Measurements from ENCODE around the gene MAB21L3.

MAB21L3 gene

GRCh38 chr1:116127123-116127847 lies 16.1 kb downstream of the MAB21L3 start:
- Histone ChIP-seq H3K27me3 (replicated peaks; ENCODE audit: control insufficient read depth, insufficient read depth, low read length) (peaks cover 5% of the 10 kb centered on the region), H3K4me1 (ENCODE audit: control insufficient read depth, insufficient read depth, low read length) (peaks cover 16% of the 10 kb centered on the region), H3K4me3 (ENCODE audit: low read length) (no peak overlapping the region), H3K36me3 (ENCODE audit: control insufficient read depth, insufficient read depth, low read length, severe bottlenecking) (no peaks in the 10 kb centered on the region), H3K9me3 (ENCODE audit: control insufficient read depth, low read length) (no peaks in the 10 kb centered on the region), H3K9ac (ENCODE audit: low read length) (no peak overlapping the region)
- DNase-seq (ENCODE audit: low read depth), result no peak

- H3K9me3 ChIP-seq (ENCODE audit: control insufficient read depth, low read length), result no peaks in the 10 kb centered on the region
- peaks cover 9% of the 10 kb centered on the region for H3K4me1 ChIP-seq (ENCODE audit: control insufficient read depth, insufficient read depth, low read length)
- peaks cover 5% of the 10 kb centered on the region for H3K27me3 ChIP-seq (replicated peaks; ENCODE audit: control insufficient read depth, insufficient read depth, low read length)
- no peak overlapping the region for H3K9ac ChIP-seq (ENCODE audit: low read length)
- no peaks in the 10 kb centered on the region for H3K36me3 ChIP-seq (ENCODE audit: control insufficient read depth, insufficient read depth, low read length, severe bottlenecking)
- no peak for DNase-seq (ENCODE audit: low read depth)
- no peak overlapping the region for H3K4me3 ChIP-seq (ENCODE audit: low read length)
Observed at GRCh38 chr1:116127848-116128540, 16.8 kb downstream of the MAB21L3 start.

- H3K9me3 ChIP-seq (ENCODE audit: control insufficient read depth, low read length), result no peaks in the 10 kb centered on the region
- DNase-seq (ENCODE audit: low read depth), result no peak
- peaks cover 5% of the 10 kb centered on the region for H3K27me3 ChIP-seq (replicated peaks; ENCODE audit: control insufficient read depth, insufficient read depth, low read length)
- H3K4me3 ChIP-seq (ENCODE audit: low read length), result no peak overlapping the region
- no peak overlapping the region for H3K9ac ChIP-seq (ENCODE audit: low read length)
- peaks cover 3% of the 10 kb centered on the region for H3K4me1 ChIP-seq (ENCODE audit: control insufficient read depth, insufficient read depth, low read length)
- H3K36me3 ChIP-seq (ENCODE audit: control insufficient read depth, insufficient read depth, low read length, severe bottlenecking), result no peaks in the 10 kb centered on the region
Observed at GRCh38 chr1:116128664-116129063, 17.5 kb downstream of the MAB21L3 start.

- no peaks in the 10 kb centered on the region for H3K4me1 ChIP-seq (ENCODE audit: control insufficient read depth, insufficient read depth, low read length)
- no peak for DNase-seq (ENCODE audit: low read depth)
- no peak overlapping the region for H3K4me3 ChIP-seq (ENCODE audit: low read length)
- H3K9me3 ChIP-seq (ENCODE audit: control insufficient read depth, low read length), result no peaks in the 10 kb centered on the region
- H3K9ac ChIP-seq (ENCODE audit: low read length), result no peak overlapping the region
- H3K27me3 ChIP-seq (replicated peaks; ENCODE audit: control insufficient read depth, insufficient read depth, low read length), result peaks cover 5% of the 10 kb centered on the region
- no peaks in the 10 kb centered on the region for H3K36me3 ChIP-seq (ENCODE audit: control insufficient read depth, insufficient read depth, low read length, severe bottlenecking)
Observed at GRCh38 chr1:116129537-116129936, 18.3 kb downstream of the MAB21L3 start.

GRCh38 chr1:116130356-116130755 lies 19.2 kb downstream of the MAB21L3 start:
- no peak for DNase-seq (ENCODE audit: low read depth)

GRCh38 chr1:116131170-116131569 lies 20.0 kb downstream of the MAB21L3 start:
- Histone ChIP-seq H3K36me3 (ENCODE audit: control insufficient read depth, insufficient read depth, low read length, severe bottlenecking) (no peaks in the 10 kb centered on the region), H3K9ac (ENCODE audit: low read length) (no peak overlapping the region), H3K4me3 (ENCODE audit: low read length) (no peak overlapping the region), H3K27me3 (replicated peaks; ENCODE audit: control insufficient read depth, insufficient read depth, low read length) (peaks cover 3% of the 10 kb centered on the region), H3K4me1 (ENCODE audit: control insufficient read depth, insufficient read depth, low read length) (no peaks in the 10 kb centered on the region), H3K9me3 (ENCODE audit: control insufficient read depth, low read length) (no peaks in the 10 kb centered on the region)
- DNase-seq (ENCODE audit: low read depth), result no peak

More at GRCh38 chr1:116130356-116130755, 19.2 kb downstream of the MAB21L3 start:
- H3K9ac ChIP-seq (ENCODE audit: low read length), result no peak overlapping the region
- H3K36me3 ChIP-seq (ENCODE audit: control insufficient read depth, insufficient read depth, low read length, severe bottlenecking), result no peaks in the 10 kb centered on the region
- no peaks in the 10 kb centered on the region for H3K4me1 ChIP-seq (ENCODE audit: control insufficient read depth, insufficient read depth, low read length)
- no peak overlapping the region for H3K4me3 ChIP-seq (ENCODE audit: low read length)
- peaks cover 5% of the 10 kb centered on the region for H3K27me3 ChIP-seq (replicated peaks; ENCODE audit: control insufficient read depth, insufficient read depth, low read length)
- no peaks in the 10 kb centered on the region for H3K9me3 ChIP-seq (ENCODE audit: control insufficient read depth, low read length)

- Histone ChIP-seq H3K27me3 (replicated peaks; ENCODE audit: control insufficient read depth, insufficient read depth, low read length) (no peaks in the 10 kb centered on the region), H3K9me3 (ENCODE audit: control insufficient read depth, low read length) (no peaks in the 10 kb centered on the region)
- DNase-seq (ENCODE audit: low read depth), result no peak
Observed at GRCh38 chr1:116131866-116132605, 20.8 kb downstream of the MAB21L3 start.

GRCh38 chr1:116133696-116134475 lies 22.7 kb downstream of the MAB21L3 start:
- DNase-seq (ENCODE audit: low read depth), result no peak

More at GRCh38 chr1:116131866-116132605, 20.8 kb downstream of the MAB21L3 start:
- Histone ChIP-seq H3K4me3 (ENCODE audit: low read length) (no peak overlapping the region), H3K9ac (ENCODE audit: low read length) (no peak overlapping the region), H3K4me1 (ENCODE audit: control insufficient read depth, insufficient read depth, low read length) (no peaks in the 10 kb centered on the region), H3K36me3 (ENCODE audit: control insufficient read depth, insufficient read depth, low read length, severe bottlenecking) (no peaks in the 10 kb centered on the region)

GRCh38 chr1:116134476-116134773 lies 23.2 kb downstream of the MAB21L3 start:
- Histone ChIP-seq H3K9me3 (ENCODE audit: control insufficient read depth, low read length) (no peaks in the 10 kb centered on the region), H3K27me3 (replicated peaks; ENCODE audit: control insufficient read depth, insufficient read depth, low read length) (no peaks in the 10 kb centered on the region), H3K4me3 (ENCODE audit: low read length) (no peak overlapping the region), H3K36me3 (ENCODE audit: control insufficient read depth, insufficient read depth, low read length, severe bottlenecking) (no peaks in the 10 kb centered on the region), H3K4me1 (ENCODE audit: control insufficient read depth, insufficient read depth, low read length) (no peaks in the 10 kb centered on the region), H3K9ac (ENCODE audit: low read length) (no peak overlapping the region)
- no peak for DNase-seq (ENCODE audit: low read depth)

More at GRCh38 chr1:116133696-116134475, 22.7 kb downstream of the MAB21L3 start:
- no peaks in the 10 kb centered on the region for H3K4me1 ChIP-seq (ENCODE audit: control insufficient read depth, insufficient read depth, low read length)
- H3K27me3 ChIP-seq (replicated peaks; ENCODE audit: control insufficient read depth, insufficient read depth, low read length), result no peaks in the 10 kb centered on the region
- H3K9ac ChIP-seq (ENCODE audit: low read length), result no peak overlapping the region
- H3K9me3 ChIP-seq (ENCODE audit: control insufficient read depth, low read length), result no peaks in the 10 kb centered on the region
- no peak overlapping the region for H3K4me3 ChIP-seq (ENCODE audit: low read length)
- no peaks in the 10 kb centered on the region for H3K36me3 ChIP-seq (ENCODE audit: control insufficient read depth, insufficient read depth, low read length, severe bottlenecking)

GRCh38 chr1:116138277-116138792 lies 27.1 kb downstream of the MAB21L3 start:
- peaks cover under 1% of the 10 kb centered on the region for H3K9me3 ChIP-seq (ENCODE audit: control insufficient read depth, low read length)
- H3K4me3 ChIP-seq (ENCODE audit: low read length), result no peak overlapping the region
- no peaks in the 10 kb centered on the region for H3K36me3 ChIP-seq (ENCODE audit: control insufficient read depth, insufficient read depth, low read length, severe bottlenecking)
- H3K9ac ChIP-seq (ENCODE audit: low read length), result peak overlapping the region; percentile 73
- no peaks in the 10 kb centered on the region for H3K4me1 ChIP-seq (ENCODE audit: control insufficient read depth, insufficient read depth, low read length)
- DNase-seq (ENCODE audit: low read depth), result no peak
- H3K27me3 ChIP-seq (replicated peaks; ENCODE audit: control insufficient read depth, insufficient read depth, low read length), result no peaks in the 10 kb centered on the region

Data from adipocyte (in vitro differentiated cells).